GM19463 (cell line): Measurements from ENCODE around the gene TGFB1.

Experiments used
- ATAC-seq: cut with Tn5 transposase; IDR thresholded peaks from one replicate; pipeline ENCODE4 v1.9.1; 2021; ENCODE audit warnings: mild to moderate bottlenecking, moderate library complexity; ENCODE audit not compliant: unreplicated experiment

Gene TGFB1

GRCh38 chr19:41323023-41323422 is 30.7 kb downstream of the TGFB1 start:
- no peak for ATAC-seq

DNA sequence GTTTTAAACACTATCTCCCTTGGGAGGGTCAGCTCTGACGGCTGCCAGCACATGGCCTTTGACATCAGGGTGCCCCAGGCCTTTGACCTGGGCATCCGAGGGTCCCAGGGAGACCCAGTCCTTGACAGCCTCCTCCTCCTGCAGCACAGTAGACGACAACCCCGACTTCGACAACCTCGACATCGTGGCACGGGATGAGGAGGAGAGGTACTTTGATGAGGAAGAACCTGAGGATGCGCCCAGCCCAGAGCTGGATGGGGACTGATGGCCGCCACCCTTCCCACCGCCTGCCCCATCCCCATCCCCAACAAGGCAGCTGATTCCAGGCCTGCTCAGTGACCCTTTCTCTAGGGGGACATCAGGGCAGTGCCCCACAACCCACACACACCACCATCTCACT is 31.3 kb downstream of the TGFB1 start:
- no peak for ATAC-seq

DNA sequence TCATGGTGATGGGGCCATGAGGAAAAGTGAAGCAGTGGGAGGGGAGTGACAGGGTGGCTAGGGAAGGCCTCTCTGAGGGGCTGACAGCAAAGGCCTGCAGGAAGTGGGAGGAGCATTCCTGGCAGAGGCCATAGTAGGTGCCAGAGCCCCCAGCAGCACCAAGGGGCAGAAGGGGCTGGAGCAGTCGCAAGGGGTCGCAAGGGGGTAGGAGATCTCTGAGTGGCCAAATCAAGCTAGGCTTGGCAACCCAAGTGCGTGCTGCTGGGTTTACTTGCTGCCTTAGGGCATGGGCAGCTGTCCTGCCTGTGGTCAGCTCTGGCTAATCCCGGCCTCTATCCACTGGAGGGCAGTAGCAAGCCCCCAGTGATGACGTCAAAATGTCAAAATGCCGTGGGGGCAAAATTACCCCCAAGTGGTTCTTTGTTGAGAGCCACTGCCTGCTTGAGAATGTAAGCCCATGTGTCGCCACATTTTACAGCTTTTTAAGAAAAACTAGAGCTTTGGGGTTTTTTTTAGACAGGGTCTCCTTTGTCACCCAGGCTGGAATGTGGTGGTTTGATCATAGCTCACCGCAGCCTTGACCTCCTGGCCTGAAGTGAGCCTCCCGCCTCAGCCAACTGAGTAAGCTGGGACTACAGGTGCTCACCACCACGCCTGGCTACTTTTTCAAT is 32.0 kb downstream of the TGFB1 start:
- no peak for ATAC-seq

- no peak for ATAC-seq
These were observed 32.5 kb downstream of the TGFB1 start for GRCh38 chr19:41321204-41321599.

GRCh38 chr19:41320568-41320967 is 33.2 kb downstream of the TGFB1 start:
- no peak for ATAC-seq

DNA sequence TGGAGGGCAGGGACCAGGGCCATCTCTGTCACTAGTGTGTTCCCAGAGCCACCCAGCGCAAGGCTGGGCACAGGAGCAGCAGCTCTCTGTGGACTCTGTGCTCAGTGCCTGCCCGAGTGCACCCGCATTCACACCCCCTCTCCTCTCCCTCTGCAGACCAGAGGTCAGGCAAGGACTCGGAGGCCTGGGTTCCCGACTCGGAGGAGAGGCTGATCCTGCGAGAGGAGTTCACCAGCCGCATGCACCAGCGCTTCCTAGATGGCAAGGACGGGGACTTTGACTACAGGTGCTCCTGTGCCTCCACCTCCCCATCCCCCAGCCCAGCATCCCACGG is 33.6 kb downstream of the TGFB1 start:
- no peak for ATAC-seq

- ATAC-seq, result no peak
These were observed 34.1 kb downstream of the TGFB1 start for GRCh38 chr19:41319500-41320184.

DNA sequence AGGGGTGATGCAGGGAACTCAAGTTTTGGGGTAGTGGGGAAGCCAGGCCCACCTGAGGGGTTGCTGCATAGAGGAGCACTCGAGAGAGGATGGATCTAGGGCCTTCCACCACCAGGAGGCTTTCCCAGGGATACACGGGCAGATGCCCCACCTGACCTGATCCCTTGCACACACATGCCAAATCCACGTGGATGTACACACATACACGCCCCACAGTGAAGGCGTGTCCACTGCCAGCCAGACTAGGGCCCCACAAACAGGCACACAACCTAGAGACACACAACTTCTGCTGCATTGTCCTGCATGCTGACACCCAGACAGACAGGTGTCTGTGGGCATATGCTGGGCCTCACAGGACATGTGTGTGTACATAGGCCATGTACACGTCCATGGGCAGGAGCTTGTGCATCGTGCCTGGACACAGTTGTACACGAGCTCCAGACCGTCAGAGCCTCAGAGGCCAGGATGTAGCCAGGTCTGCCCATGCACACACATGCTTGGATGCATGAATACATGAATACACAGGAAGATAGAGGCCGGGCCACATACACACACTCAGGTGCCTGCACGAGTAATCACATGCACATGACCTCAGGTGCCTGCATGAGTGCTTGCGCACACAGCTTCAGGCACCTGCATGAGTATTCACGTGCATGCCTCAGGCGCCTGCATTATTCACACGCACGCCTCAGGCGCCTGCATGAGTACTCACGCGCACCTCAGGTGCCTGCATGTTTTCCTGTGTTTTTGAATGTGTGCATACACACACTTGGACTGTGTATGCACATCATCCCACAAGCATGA is 34.8 kb downstream of the TGFB1 start:
- no peak for ATAC-seq

GRCh38 chr19:41316306-41316920 is 37.3 kb downstream of the TGFB1 start:
- no peak for ATAC-seq

- no peak for ATAC-seq
These were observed 42.1 kb downstream of the TGFB1 start for GRCh38 chr19:41311613-41312012.

DNA sequence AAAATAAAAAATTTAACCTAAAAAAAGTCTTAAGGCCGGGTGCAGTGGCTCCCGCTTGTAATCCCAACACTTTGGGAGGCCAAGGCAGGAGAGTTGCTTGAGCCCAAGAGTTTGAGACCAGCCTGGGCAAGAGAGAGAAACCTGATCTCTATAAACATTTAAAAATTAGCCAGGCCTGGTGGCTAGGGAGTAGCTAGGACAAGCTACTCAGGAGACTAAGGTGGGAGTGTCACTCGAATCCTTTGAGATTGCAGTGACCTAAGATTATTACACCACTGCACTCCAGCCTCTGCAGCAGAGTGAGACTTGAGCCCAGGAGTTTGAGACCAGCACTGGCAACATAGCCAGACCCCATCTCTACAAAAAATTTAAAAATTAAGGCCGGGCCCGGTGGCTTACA is 42.6 kb downstream of the TGFB1 start:
- ATAC-seq, result no peak

DNA sequence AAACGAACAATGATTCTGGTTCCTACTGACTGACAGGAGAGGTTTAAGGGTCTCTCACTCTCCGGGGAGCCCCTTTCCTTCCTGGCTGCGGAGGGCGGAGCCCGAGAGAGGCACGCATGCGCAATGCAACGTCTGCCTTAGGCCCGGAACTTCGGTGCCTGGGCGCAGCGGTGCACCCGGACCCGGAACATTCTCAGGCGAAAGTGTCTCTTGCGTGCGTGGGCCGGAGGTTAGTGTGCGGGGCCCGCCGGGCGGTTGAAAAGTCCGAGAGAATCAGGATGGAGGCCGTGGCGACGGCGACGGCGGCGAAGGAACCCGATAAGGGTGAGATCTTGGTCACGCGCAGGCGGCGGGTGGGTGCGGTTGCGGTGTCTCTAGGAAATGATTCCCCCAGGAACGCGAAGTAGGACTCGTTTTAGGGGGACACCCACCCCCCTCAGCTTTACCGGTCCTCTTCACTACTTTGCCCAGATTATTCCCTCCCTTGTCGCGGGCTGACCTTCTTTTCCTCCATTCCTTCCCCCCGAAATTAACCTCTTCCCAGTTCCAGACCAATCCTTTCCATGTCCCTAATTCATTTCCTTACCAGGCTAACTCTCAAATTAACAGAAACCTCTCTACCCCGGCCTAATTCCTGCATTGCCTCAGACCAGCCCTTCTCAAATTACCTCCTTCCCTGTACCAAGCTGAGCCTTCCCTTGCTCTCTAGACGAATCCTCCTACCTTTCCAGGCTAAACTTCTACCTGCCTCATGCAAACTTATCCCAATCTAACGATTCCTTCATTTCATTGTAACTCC is 43.5 kb downstream of the TGFB1 start, which contains the start of gene CCDC97:
Gene CCDC97, plus strand, starts transcription at position 140 of the 799 bp plus-strand sequence. Its CDS starts 139 bp downstream, at position 279.
- peak; percentile 53 for ATAC-seq

DNA sequence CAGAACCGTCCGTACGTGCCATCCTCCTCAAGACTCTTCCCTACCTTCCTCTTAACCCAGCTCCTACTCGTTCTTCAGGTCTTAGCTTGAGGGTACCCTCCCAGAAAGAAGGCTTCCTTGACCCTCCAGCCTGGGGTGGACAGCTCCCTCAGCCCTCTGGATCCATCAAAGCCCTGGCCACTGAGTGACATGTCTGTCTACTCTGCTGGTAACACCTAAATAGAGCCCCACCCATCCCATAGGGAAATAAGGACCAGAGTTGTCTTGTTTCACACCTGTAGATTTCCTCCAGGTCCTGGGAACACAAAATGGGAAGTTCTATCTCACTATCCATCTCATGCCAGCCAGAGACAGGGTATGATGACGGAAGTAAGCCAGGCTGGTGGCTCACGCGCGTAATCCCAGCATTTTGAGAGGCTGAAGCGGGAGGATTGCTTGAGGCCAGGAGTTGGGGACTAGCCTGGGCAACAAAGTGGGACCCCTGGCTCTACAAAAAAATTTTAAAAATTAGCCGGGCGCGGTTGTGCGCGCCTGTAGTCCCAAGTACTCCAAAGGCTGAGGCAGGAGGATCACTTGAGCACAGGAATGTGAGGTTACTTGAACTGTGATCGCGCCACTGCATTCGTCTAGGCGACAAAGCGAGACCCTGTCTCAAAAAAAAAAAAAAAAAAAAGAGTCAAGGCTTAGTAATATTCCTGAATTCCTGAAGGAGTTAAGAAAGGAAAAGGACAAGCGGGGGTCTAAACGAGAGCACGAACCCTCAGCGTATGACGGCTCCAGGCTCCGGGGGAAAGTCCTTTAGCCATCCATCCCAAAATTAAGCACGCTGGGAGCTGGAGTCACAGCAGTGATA is 44.3 kb downstream of the TGFB1 start:
- ATAC-seq, result no peak

- no peak for ATAC-seq
These were observed 45.1 kb downstream of the TGFB1 start for GRCh38 chr19:41308450-41309179.

- ATAC-seq, result no peak
These were observed 45.7 kb downstream of the TGFB1 start for GRCh38 chr19:41307954-41308449.

GRCh38 chr19:41307090-41307875 is 46.4 kb downstream of the TGFB1 start:
- no peak for ATAC-seq

GRCh38 chr19:41305927-41306793 is 47.6 kb downstream of the TGFB1 start:
- no peak for ATAC-seq
